Adrenal gland (tissue), 12 donors: ENCODE data around the gene VAC14. TPM values are rescaled to one million over a fixed set of nuclear protein-coding genes. Genes with fewer than 3 reads are reported as not detected.

ENCODE experiments used
- DNase-seq, 7 donors: peaks; one replicate each; pipeline ENCODE4 v3.0.0-alpha.2; 2019 to 2020
- H3K27ac ChIP-seq, 5 donors: fragments of 200-600 bp; sonication (generic) in 4 of 5; 1 replicate in 3 of 5; 2 replicates in 2 of 5; pipeline versions ENCODE4 v1.5.1 to v1.8.0; 2016 to 2020; ENCODE audit warnings: mild to moderate bottlenecking in 1 of 5
- H3K27me3 ChIP-seq: fragments of 200-600 bp; 2 replicates; pipeline ENCODE4 v1.8.0; 2021
- H3K36me3 ChIP-seq, 2 donors: fragments of 200-600 bp; replicated peaks in 1 of 2; 1 replicate in 1 of 2; 2 replicates in 1 of 2; pipeline versions ENCODE4 v1.5.1 to v1.8.0; 2018 to 2022
- H3K4me1 ChIP-seq, 2 donors: fragments of 200-600 bp; replicated peaks in 1 of 2; 1 replicate in 1 of 2; 2 replicates in 1 of 2; pipeline versions ENCODE4 v1.5.1 to v1.8.0; 2018 to 2021
- H3K4me3 ChIP-seq, 4 donors: fragments of 200-600 bp; sonication (generic) in 3 of 4; one replicate each; pipeline ENCODE4 v1.5.1; 2016 to 2018
- H3K9me3 ChIP-seq, 3 donors: fragments of 200-600 bp; sonication (generic) in 1 of 3; replicated peaks in 1 of 3; 1 replicate in 2 of 3; 2 replicates in 1 of 3; pipeline versions ENCODE4 v1.5.1 to v1.8.0; 2016 to 2021
- CTCF ChIP-seq, 6 experiments: fragments of 450-650 bp in 4 of 6; fragments of 200-600 bp in 2 of 6; sonication (generic) in 1 of 6; IDR thresholded peaks; 1 replicate in 5 of 6; 2 replicates in 1 of 6; pipeline versions ENCODE4 v1.5.1 to v1.8.0; 2016 to 2021; ENCODE audit warnings: antibody characterized with exemption in 6 of 6, mild to moderate bottlenecking in 2 of 6, moderate library complexity in 1 of 6
- POLR2A ChIP-seq, 2 donors: fragments of 450-650 bp; IDR thresholded peaks; one replicate each; pipeline ENCODE4 v1.6.1; 2017; ENCODE audit warnings: antibody characterized with exemption in 2 of 2, mild to moderate bottlenecking in 2 of 2, moderate library complexity in 1 of 2
- WGBS, 4 donors: extraction: QIAGEN DNeasy Blood & Tissue Kit in 2 of 4; methylation state at CpG; one replicate each; pipeline versions ENCODE4 v1.1.5 to v1.1.7; 2013 to 2017; 5-methylcytosine and 5-hydroxymethylcytosine counted together
- intact Hi-C, 2 donors: fragments of 100-400 bp; cut with DNase I; formaldehyde crosslinking; loops; one replicate each; pipeline versions ENCODE4 v1.14.1 to v1.15.0; 2022 to 2023
- polyA plus RNA-seq, 3 donors: library from polyadenylated mRNA; stranded (reverse); fragments of 200-250 nt in 2 of 3; fragments of 350-450 nt in 1 of 3; fragmentation: Illumina TruSeq in 1 of 3; extraction: RNeasy Lipid Tissue Mini Kit (QIAGEN cat#74804) in 1 of 3; gene quantifications; one replicate each; pipeline ENCODE4 v1.2.3, GENCODE V29; 2013 to 2014
- total RNA-seq, 9 donors: library from RNA; depleted of rRNA in 4 of 9; stranded (reverse); fragments of >200 nt in 4 of 9; fragments of 120-200 nt in 1 of 9; fragmentation: NEBNext Ultra II Directional in 1 of 9; extraction: Animal tissue kit (Norgen Biotek cat#: 25700) in 1 of 9; gene quantifications; one replicate each; pipeline versions ENCODE4 v1.1.0 to v1.2.4, GENCODE V29; 2013 to 2023
- donor health status: healthy with polysubstance abuse.
- donor health status: Bipolar disorder and iron deficiency.
- donor health status: DM: yes; HTN: yes; CAD: no.
- donor health status: DM: no; HTN: no; CAD: no.
- donor health status: DM: no; HTN: no; CAD: no.
- donor health status: DM: yes; HTN: yes; CAD: no.

VAC14 gene
- total and polyA plus RNA-seq, 12 donors, result 24.6 to 74.8 (median 50.1) TPM

- Histone ChIP-seq H3K4me3 (no peak overlapping the region), H3K27me3 (no peaks in the 10 kb centered on the region), H3K36me3 (no peaks in the 10 kb centered on the region), H3K9me3 (no peaks in the 10 kb centered on the region), H3K27ac (peak overlapping the region in 1 of 5 donors; percentile 75), H3K4me1 (peaks cover 18 to 38% of the 10 kb centered on the region in 2 donors)
- intact Hi-C loops, result no loop called here
- no peak for TF ChIP-seq CTCF (IDR thresholded peaks at IDR 0.05)
- TF ChIP-seq POLR2A (IDR thresholded peaks at IDR 0.05), result no peak
- 94 to 96% (median 95%) methylated on average over 20 to 31 of the region's 31 CpGs for WGBS, 4 donors
- DNase-seq, result no peak
Measured at GRCh38 chr16:70710422-70711210, 90.3 kb downstream of the VAC14 start.

DNA sequence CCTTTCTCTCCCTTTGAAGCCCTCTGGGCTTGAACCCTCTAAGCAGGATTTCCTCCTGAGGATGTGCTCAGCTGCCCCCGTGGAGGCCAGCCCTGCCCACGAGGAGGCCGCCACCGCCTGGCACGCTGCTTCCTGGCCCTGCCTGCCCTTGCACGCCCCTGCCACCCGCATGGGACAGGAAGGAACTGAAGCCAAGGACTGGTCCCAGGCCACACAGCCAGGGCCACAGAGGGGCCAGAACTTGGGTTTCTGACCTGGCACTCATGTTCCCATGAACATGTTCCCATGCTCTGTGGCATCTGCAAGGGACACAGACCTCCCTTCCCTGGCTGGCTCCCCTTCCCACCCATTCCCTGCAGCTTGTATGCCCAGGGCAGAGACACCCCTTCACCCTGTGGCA lies 91.0 kb downstream of the VAC14 start:
- 41 to 75% (median 54%) methylated on average over 4 to 7 of the region's 7 CpGs; no CpG with 5 or more reads in 1 of the 4 donors for WGBS, 4 donors

DNA sequence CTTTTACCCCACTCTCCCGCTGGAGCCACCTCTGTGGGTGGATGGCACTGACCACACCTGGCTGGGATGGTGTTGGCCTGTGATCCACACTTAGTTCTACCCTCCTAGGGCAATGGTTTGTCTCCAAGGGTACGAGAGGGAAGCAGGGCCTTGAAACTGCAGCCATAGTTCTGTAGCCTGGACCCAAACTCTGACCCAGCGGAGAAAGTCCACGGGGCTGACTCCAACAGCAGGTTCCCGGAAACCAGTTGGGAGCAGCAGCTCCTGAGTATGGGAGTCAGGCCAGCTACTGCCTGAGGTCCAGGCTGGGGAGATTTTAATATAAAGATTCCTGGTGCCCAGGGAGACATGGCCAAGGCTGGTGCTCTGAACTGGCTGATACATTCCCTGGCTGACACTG lies 91.5 kb downstream of the VAC14 start:
- no peak for TF ChIP-seq CTCF (IDR thresholded peaks at IDR 0.05)
- no peak for TF ChIP-seq POLR2A (IDR thresholded peaks at IDR 0.05)
- no peak overlapping the region for H3K4me3 ChIP-seq
- no peaks in the 10 kb centered on the region for H3K27me3 ChIP-seq
- H3K27ac ChIP-seq, result peak overlapping the region in 2 of 5 donors; percentile 26 to 75
- intact Hi-C loops, result no loop called here
- WGBS, 4 donors, result 86 to 100% (median 89%) methylated on average over 1 to 5 of the region's 5 CpGs
- peaks cover 7 to 26% of the 10 kb centered on the region in 2 donors for H3K4me1 ChIP-seq
- DNase-seq, result no peak
- no peaks in the 10 kb centered on the region for H3K9me3 ChIP-seq
- H3K36me3 ChIP-seq, result no peaks in the 10 kb centered on the region

More for the DNA sequence above, 91.0 kb downstream of the VAC14 start:
- Histone ChIP-seq H3K9me3 (no peaks in the 10 kb centered on the region), H3K4me3 (no peak overlapping the region), H3K36me3 (no peaks in the 10 kb centered on the region), H3K27me3 (no peaks in the 10 kb centered on the region), H3K4me1 (peaks cover 12 to 31% of the 10 kb centered on the region in 2 donors), H3K27ac (peak overlapping the region in 2 of 5 donors; percentile 26 to 75)
- TF ChIP-seq POLR2A (IDR thresholded peaks at IDR 0.05) (no peak), CTCF (IDR thresholded peaks at IDR 0.05) (no peak)
- no peak for DNase-seq
- intact Hi-C loops, result no loop called here

GRCh38 chr16:70708366-70709246 lies 92.4 kb downstream of the VAC14 start:
- intact Hi-C loops, result no loop called here
- WGBS, 4 donors, result 72 to 91% (median 81%) methylated on average over 13 to 20 of the region's 20 CpGs
- Histone ChIP-seq H3K27ac (peak overlapping the region in 1 of 5 donors; percentile 75), H3K9me3 (no peaks in the 10 kb centered on the region), H3K27me3 (no peaks in the 10 kb centered on the region), H3K36me3 (no peaks in the 10 kb centered on the region), H3K4me3 (no peak overlapping the region), H3K4me1 (peaks cover 5 to 27% of the 10 kb centered on the region in 2 donors)
- no peak for DNase-seq
- TF ChIP-seq POLR2A (IDR thresholded peaks at IDR 0.05) (no peak), CTCF (IDR thresholded peaks at IDR 0.05) (no peak)
